Upper lobe of left lung (tissue), 4 donors: Measurements from ENCODE around the gene TNNI2.

Experiments used
- CTCF ChIP-seq, 6 experiments: fragments of 450-650 bp in 4 of 6; fragments of 200-600 bp in 2 of 6; sonication (generic) in 2 of 6; IDR thresholded peaks; one replicate each; pipeline ENCODE4 v1.5.1; 2016 to 2019; ENCODE audit warnings: antibody characterized with exemption in 6 of 6
- POLR2A ChIP-seq, 4 donors: fragments of 450-650 bp; IDR thresholded peaks; one replicate each; pipeline ENCODE4 v1.5.1; 2016 to 2017; ENCODE audit warnings: antibody characterized with exemption in 4 of 4, mild to moderate bottlenecking in 2 of 4

- TF ChIP-seq POLR2A (IDR thresholded peaks at IDR 0.05) (no peak), CTCF (IDR thresholded peaks at IDR 0.05) (no peak)
Measured at GRCh38 chr11:1880746-1881441, 42.1 kb downstream of the TNNI2 start.
